Thoracic aorta (tissue), 2 donors: ENCODE data around the gene DOK3. TPM values are rescaled to one million over a fixed set of nuclear protein-coding genes. Genes with fewer than 3 reads are reported as not detected.

Experiments used
- ATAC-seq: fragments of 150-250 bp; one replicate; pipeline ENCODE4 v1.8.0; 2017; ENCODE audit warnings: low read depth; ENCODE audit not compliant: insufficient number of reproducible peaks, low FRiP score
- DNase-seq: peaks from one replicate; pipeline ENCODE4 v3.0.0-alpha.2; 2020; ENCODE audit warnings: low spot score
- H3K27ac ChIP-seq, 2 donors: fragments of 200-600 bp; sonication (generic); 1 replicate in 1 of 2; 2 replicates in 1 of 2; pipeline ENCODE4 v1.5.1; 2016; ENCODE audit warnings: mild to moderate bottlenecking in 2 of 2, moderate library complexity in 2 of 2
- H3K27me3 ChIP-seq: fragments of 200-600 bp; sonication (generic); replicated peaks from 2 replicates; pipeline ENCODE4 v1.6.0; 2016; ENCODE audit warnings: mild to moderate bottlenecking; ENCODE audit not compliant: insufficient read depth
- H3K36me3 ChIP-seq: fragments of 200-600 bp; sonication (generic); one replicate; pipeline ENCODE4 v1.5.1; 2016
- H3K4me1 ChIP-seq, 2 donors: fragments of 200-600 bp; sonication (generic); 1 replicate in 1 of 2; 2 replicates in 1 of 2; pipeline versions ENCODE4 v1.5.1 to v1.6.0; 2016; ENCODE audit warnings: low read depth in 2 of 2, mild to moderate bottlenecking in 1 of 2; ENCODE audit not compliant: control insufficient read depth in 1 of 2
- H3K4me3 ChIP-seq: fragments of 200-600 bp; sonication (generic); 2 replicates; pipeline ENCODE4 v1.5.1; 2016; ENCODE audit warnings: mild to moderate bottlenecking
- H3K9me3 ChIP-seq: fragments of 200-600 bp; sonication (generic); 2 replicates; pipeline ENCODE4 v1.5.1; 2016
- CTCF ChIP-seq: fragments of 200-600 bp; sonication (generic); IDR thresholded peaks from one replicate; pipeline ENCODE4 v1.5.1; 2019; ENCODE audit warnings: antibody characterized with exemption
- total RNA-seq, 2 donors: library from RNA; depleted of rRNA; stranded (reverse); fragments of >200 nt; gene quantifications; one replicate each; pipeline versions ENCODE4 v1.1.0 to v1.2.3, GENCODE V29; 2016

The DOK3 gene
- 10 to 100 TPM; 20.5 to 35.6 TPM for total RNA-seq

GRCh38 chr5:177509381-177509951, at the start of gene DOK3:
TSS of gene DOK3 (minus strand) at chr5:177509826. CDS start at chr5:177509540, 286 bp downstream.
- Histone ChIP-seq H3K27ac (peak within 1 kb of the TSS; percentile 44 to 56), H3K4me1 (no peaks in the 10 kb centered on the region), H3K9me3 (no peaks in the 10 kb centered on the region), H3K4me3 (peak within 1 kb of the TSS; percentile 66), H3K36me3 (peaks cover 30% of the 10 kb centered on the region), H3K27me3 (no peaks in the 10 kb centered on the region)
- ATAC-seq (no peak), DNase-seq (no peak)
- no peak for TF ChIP-seq CTCF

- H3K4me3 ChIP-seq = no peak overlapping the region
- H3K9me3 ChIP-seq = no peaks in the 10 kb centered on the region
- ATAC-seq (no peak), DNase-seq (no peak)
- H3K27ac ChIP-seq = no peak overlapping the region
- no peak for TF ChIP-seq CTCF
- no peaks in the 10 kb centered on the region for H3K27me3 ChIP-seq
- no peaks in the 10 kb centered on the region for H3K36me3 ChIP-seq
- peaks cover 15 to 16% of the 10 kb centered on the region in 2 donors for H3K4me1 ChIP-seq
Observed at GRCh38 chr5:177557796-177558195, 48.2 kb upstream of the DOK3 start.

- H3K4me1 ChIP-seq = peaks cover 20 to 21% of the 10 kb centered on the region in 2 donors
- no peak for TF ChIP-seq CTCF
- no peak overlapping the region for H3K27ac ChIP-seq
- no peaks in the 10 kb centered on the region for H3K9me3 ChIP-seq
- no peak for ATAC-seq
- no peak for DNase-seq
- no peaks in the 10 kb centered on the region for H3K36me3 ChIP-seq
- H3K27me3 ChIP-seq = no peaks in the 10 kb centered on the region
- H3K4me3 ChIP-seq = no peak overlapping the region
Observed at GRCh38 chr5:177557041-177557647, 47.5 kb upstream of the DOK3 start.

- Histone ChIP-seq H3K4me1 (peaks cover 15 to 33% of the 10 kb centered on the region in 2 donors), H3K4me3 (no peak overlapping the region), H3K27me3 (no peaks in the 10 kb centered on the region), H3K36me3 (no peaks in the 10 kb centered on the region), H3K27ac (no peak overlapping the region), H3K9me3 (no peaks in the 10 kb centered on the region)
- DNase-seq (no peak), ATAC-seq (no peak)
- TF ChIP-seq CTCF = no peak
Observed at GRCh38 chr5:177555665-177556064, 46.0 kb upstream of the DOK3 start.

GRCh38 chr5:177555228-177555627, 45.6 kb upstream of the DOK3 start:
- Histone ChIP-seq H3K4me3 (peak overlapping the region; percentile 75), H3K27ac (no peak overlapping the region)
- ATAC-seq = no peak

More at GRCh38 chr5:177555228-177555627, 45.6 kb upstream of the DOK3 start:
- no peaks in the 10 kb centered on the region for H3K27me3 ChIP-seq
- peaks cover 18 to 38% of the 10 kb centered on the region in 2 donors for H3K4me1 ChIP-seq
- H3K9me3 ChIP-seq = no peaks in the 10 kb centered on the region
- DNase-seq = no peak
- H3K36me3 ChIP-seq = no peaks in the 10 kb centered on the region
- TF ChIP-seq CTCF = no peak
